Stimulated activated CD8-positive, alpha-beta memory T cell treated with anti-CD3 and anti-CD28 coated beads, Interleukin-12 subunit alpha, Interleukin-12 subunit beta, amount 100 ng/mL, for 4 hours (primary cell): ENCODE results near the gene TNFRSF12A.
"Not testable (repeated sequence)": the region's sequence is repeated elsewhere in the genome, so short reads cannot be mapped to it uniquely, and the experiment has no call there.

ENCODE experiments used
- DNase-seq: peaks from one replicate; pipeline ENCODE4 v3.0.0-alpha.2; 2020; ENCODE audit warnings: low read depth

Gene TNFRSF12A

GRCh38 chr16:3065742-3066439, 45.7 kb downstream of the TNFRSF12A start:
- DNase-seq = no peak

GRCh38 chr16:3066440-3066748, 46.2 kb downstream of the TNFRSF12A start:
- no peak for DNase-seq

GRCh38 chr16:3068487-3068886, 48.3 kb downstream of the TNFRSF12A start:
- DNase-seq = no peak

- not testable (repeated sequence) for DNase-seq
Measured at GRCh38 chr16:3069146-3069545, 49.0 kb downstream of the TNFRSF12A start.

- no peak for DNase-seq
Measured at GRCh38 chr16:3070608-3071111, 50.5 kb downstream of the TNFRSF12A start.

GRCh38 chr16:3071655-3072054, 51.5 kb downstream of the TNFRSF12A start:
- no peak for DNase-seq
